H1 (cell line): ENCODE results near the gene SNTG2.

ENCODE experiments used
- CEBPB ChIP-seq: IDR thresholded peaks from 2 replicates; pipeline ENCODE4 v1.6.1; 2012; ENCODE audit warnings: low read depth, low read length
- CREB1 ChIP-seq: IDR thresholded peaks from 2 replicates; pipeline ENCODE4 v1.6.1; 2012; ENCODE audit warnings: inconsistent platforms
- EP300 ChIP-seq, 2 experiments: IDR thresholded peaks; 1 replicate in 1 of 2; 2 replicates in 1 of 2; pipeline ENCODE4 v1.6.1; 2011 to 2012; ENCODE audit warnings: low read depth in 2 of 2, low read length in 2 of 2, mild to moderate bottlenecking in 2 of 2, borderline replicate concordance in 1 of 2, inconsistent platforms in 1 of 2, moderate library complexity in 1 of 2
- EZH2 ChIP-seq: fragments of 200-600 bp; sonication (generic); IDR thresholded peaks from 2 replicates; pipeline ENCODE4 v1.7.1; 2012; ENCODE audit warnings: low read depth, mild to moderate bottlenecking, moderate library complexity, low read length, inconsistent platforms; ENCODE audit not compliant: severe bottlenecking
- GABPA ChIP-seq: IDR thresholded peaks from 2 replicates; pipeline ENCODE4 v1.6.1; 2011; ENCODE audit warnings: mild to moderate bottlenecking, low read length, moderate library complexity, borderline replicate concordance; ENCODE audit not compliant: insufficient read depth
- JUND ChIP-seq: IDR thresholded peaks from 2 replicates; pipeline ENCODE4 v1.6.1; 2011; ENCODE audit warnings: mild to moderate bottlenecking, improper control_type of control experiment, low read length
- POLR2A ChIP-seq, 2 experiments: IDR thresholded peaks; 1 replicate in 1 of 2; 2 replicates in 1 of 2; pipeline ENCODE4 v1.6.1; 2011; ENCODE audit warnings: low read depth in 2 of 2, low read length in 2 of 2, mild to moderate bottlenecking in 2 of 2; ENCODE audit errors: control extremely low read depth in 1 of 2
- RXRA ChIP-seq: IDR thresholded peaks from 2 replicates; pipeline ENCODE4 v1.6.1; 2011; ENCODE audit warnings: low read depth, mild to moderate bottlenecking, low read length, moderate library complexity; ENCODE audit not compliant: insufficient read depth
- SIN3A ChIP-seq, 2 experiments: IDR thresholded peaks in 1 of 2; conservative IDR thresholded peaks in 1 of 2; 2 replicates each; pipeline ENCODE4 v1.6.1; 2011 to 2012; ENCODE audit warnings: low read length in 2 of 2, improper control_type of control experiment in 1 of 2, low read depth in 1 of 2, mild to moderate bottlenecking in 1 of 2
- SIRT6 ChIP-seq: IDR thresholded peaks from one replicate; pipeline ENCODE4 v1.7.1; 2012; ENCODE audit warnings: low read length, inconsistent platforms
- SP1 ChIP-seq: IDR thresholded peaks from 2 replicates; pipeline ENCODE4 v1.6.1; 2011; ENCODE audit warnings: low read depth, low read length
- ZNF274 ChIP-seq: IDR thresholded peaks from 2 replicates; pipeline ENCODE4 v1.7.0; 2012; ENCODE audit warnings: low read length, borderline replicate concordance; ENCODE audit errors: extremely low read depth
- TF ChIP-seq, protein P1 (sequence below), 3 experiments: IDR thresholded peaks; 1 replicate in 2 of 3; 2 replicates in 1 of 3; pipeline versions ENCODE4 v1.5.1 to v1.6.1; 2011; ENCODE audit warnings: low read length in 3 of 3, mild to moderate bottlenecking in 3 of 3, inconsistent platforms in 2 of 3, low read depth in 1 of 3, moderate library complexity in 1 of 3; ENCODE audit not compliant: insufficient read depth in 1 of 3; ENCODE audit errors: control extremely low read depth in 1 of 3
- TF ChIP-seq, protein P2 (sequence below): IDR thresholded peaks from 2 replicates; pipeline ENCODE4 v1.6.1; 2011; ENCODE audit warnings: low read depth, mild to moderate bottlenecking, low read length; ENCODE audit not compliant: insufficient read depth

GRCh38 chr2:990970-991369, 40.3 kb downstream of the SNTG2 start:
- TF ChIP-seq, protein P1, sequence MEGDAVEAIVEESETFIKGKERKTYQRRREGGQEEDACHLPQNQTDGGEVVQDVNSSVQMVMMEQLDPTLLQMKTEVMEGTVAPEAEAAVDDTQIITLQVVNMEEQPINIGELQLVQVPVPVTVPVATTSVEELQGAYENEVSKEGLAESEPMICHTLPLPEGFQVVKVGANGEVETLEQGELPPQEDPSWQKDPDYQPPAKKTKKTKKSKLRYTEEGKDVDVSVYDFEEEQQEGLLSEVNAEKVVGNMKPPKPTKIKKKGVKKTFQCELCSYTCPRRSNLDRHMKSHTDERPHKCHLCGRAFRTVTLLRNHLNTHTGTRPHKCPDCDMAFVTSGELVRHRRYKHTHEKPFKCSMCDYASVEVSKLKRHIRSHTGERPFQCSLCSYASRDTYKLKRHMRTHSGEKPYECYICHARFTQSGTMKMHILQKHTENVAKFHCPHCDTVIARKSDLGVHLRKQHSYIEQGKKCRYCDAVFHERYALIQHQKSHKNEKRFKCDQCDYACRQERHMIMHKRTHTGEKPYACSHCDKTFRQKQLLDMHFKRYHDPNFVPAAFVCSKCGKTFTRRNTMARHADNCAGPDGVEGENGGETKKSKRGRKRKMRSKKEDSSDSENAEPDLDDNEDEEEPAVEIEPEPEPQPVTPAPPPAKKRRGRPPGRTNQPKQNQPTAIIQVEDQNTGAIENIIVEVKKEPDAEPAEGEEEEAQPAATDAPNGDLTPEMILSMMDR (IDR thresholded peaks at IDR 0.05; ENCODE audit: control extremely low read depth in 1 of 3, insufficient read depth in 1 of 3, low read depth in 1 of 3, low read length in 3 of 3): no peak
- TF ChIP-seq ZNF274 (no peak), EP300 (IDR thresholded peaks at IDR 0.05; ENCODE audit: borderline replicate concordance in 1 of 2, low read depth in 2 of 2, low read length in 2 of 2) (no peak), POLR2A (IDR thresholded peaks at IDR 0.05; ENCODE audit: control extremely low read depth in 1 of 2, low read depth in 2 of 2, low read length in 2 of 2) (no peak), EZH2 (no peak), GABPA (no peak), RXRA (no peak), CEBPB (no peak), CREB1 (no peak), JUND (no peak), SIRT6 (no peak), SIN3A (conservative IDR thresholded peaks at IDR 0.05 in 1 of 2, IDR thresholded peaks at IDR 0.05 in 1 of 2; ENCODE audit: low read depth in 1 of 2, low read length in 2 of 2) (no peak), SP1 (no peak)
- TF ChIP-seq, protein P2, sequence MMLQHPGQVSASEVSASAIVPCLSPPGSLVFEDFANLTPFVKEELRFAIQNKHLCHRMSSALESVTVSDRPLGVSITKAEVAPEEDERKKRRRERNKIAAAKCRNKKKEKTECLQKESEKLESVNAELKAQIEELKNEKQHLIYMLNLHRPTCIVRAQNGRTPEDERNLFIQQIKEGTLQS: no peak
